NB4 (cell line): ENCODE results near the gene AZIN2.

ENCODE experiments used
- DNase-seq: peaks from one replicate; pipeline ENCODE4 v3.0.0; 2010; ENCODE audit warnings: low read depth
- H3K4me3 ChIP-seq: one replicate; pipeline ENCODE4 v1.5.1; 2011; ENCODE audit warnings: mild to moderate bottlenecking, low read depth, low read length, moderate library complexity
- MAX ChIP-seq: IDR thresholded peaks from 2 replicates; pipeline ENCODE4 v1.6.1; 2011; ENCODE audit warnings: low read depth, low read length
- MYC ChIP-seq: IDR thresholded peaks from 2 replicates; pipeline ENCODE4 v1.6.1; 2011; ENCODE audit warnings: low read depth, low read length
- POLR2A ChIP-seq: IDR thresholded peaks from 2 replicates; pipeline ENCODE4 v1.6.1; 2011; ENCODE audit warnings: mild to moderate bottlenecking; ENCODE audit not compliant: insufficient read length; ENCODE audit errors: extremely low read depth
- TF ChIP-seq, protein P1 (sequence below): IDR thresholded peaks from one replicate; pipeline ENCODE4 v1.5.1; 2012; ENCODE audit warnings: low read depth, low read length

Gene AZIN2

GRCh38 chr1:33167650-33168447, 86.9 kb downstream of the AZIN2 start:
- TF ChIP-seq MAX (no peak), MYC (no peak), POLR2A (no peak)
- TF ChIP-seq, protein P1, sequence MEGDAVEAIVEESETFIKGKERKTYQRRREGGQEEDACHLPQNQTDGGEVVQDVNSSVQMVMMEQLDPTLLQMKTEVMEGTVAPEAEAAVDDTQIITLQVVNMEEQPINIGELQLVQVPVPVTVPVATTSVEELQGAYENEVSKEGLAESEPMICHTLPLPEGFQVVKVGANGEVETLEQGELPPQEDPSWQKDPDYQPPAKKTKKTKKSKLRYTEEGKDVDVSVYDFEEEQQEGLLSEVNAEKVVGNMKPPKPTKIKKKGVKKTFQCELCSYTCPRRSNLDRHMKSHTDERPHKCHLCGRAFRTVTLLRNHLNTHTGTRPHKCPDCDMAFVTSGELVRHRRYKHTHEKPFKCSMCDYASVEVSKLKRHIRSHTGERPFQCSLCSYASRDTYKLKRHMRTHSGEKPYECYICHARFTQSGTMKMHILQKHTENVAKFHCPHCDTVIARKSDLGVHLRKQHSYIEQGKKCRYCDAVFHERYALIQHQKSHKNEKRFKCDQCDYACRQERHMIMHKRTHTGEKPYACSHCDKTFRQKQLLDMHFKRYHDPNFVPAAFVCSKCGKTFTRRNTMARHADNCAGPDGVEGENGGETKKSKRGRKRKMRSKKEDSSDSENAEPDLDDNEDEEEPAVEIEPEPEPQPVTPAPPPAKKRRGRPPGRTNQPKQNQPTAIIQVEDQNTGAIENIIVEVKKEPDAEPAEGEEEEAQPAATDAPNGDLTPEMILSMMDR: no peak
- H3K4me3 ChIP-seq: no peak overlapping the region
- DNase-seq: no peak

- H3K4me3 ChIP-seq: no peak overlapping the region
- DNase-seq: no peak
- TF ChIP-seq, protein P1: peak; percentile 4
- TF ChIP-seq MAX (no peak), MYC (no peak)
Measured at GRCh38 chr1:33168556-33169289, 87.8 kb downstream of the AZIN2 start.

DNA sequence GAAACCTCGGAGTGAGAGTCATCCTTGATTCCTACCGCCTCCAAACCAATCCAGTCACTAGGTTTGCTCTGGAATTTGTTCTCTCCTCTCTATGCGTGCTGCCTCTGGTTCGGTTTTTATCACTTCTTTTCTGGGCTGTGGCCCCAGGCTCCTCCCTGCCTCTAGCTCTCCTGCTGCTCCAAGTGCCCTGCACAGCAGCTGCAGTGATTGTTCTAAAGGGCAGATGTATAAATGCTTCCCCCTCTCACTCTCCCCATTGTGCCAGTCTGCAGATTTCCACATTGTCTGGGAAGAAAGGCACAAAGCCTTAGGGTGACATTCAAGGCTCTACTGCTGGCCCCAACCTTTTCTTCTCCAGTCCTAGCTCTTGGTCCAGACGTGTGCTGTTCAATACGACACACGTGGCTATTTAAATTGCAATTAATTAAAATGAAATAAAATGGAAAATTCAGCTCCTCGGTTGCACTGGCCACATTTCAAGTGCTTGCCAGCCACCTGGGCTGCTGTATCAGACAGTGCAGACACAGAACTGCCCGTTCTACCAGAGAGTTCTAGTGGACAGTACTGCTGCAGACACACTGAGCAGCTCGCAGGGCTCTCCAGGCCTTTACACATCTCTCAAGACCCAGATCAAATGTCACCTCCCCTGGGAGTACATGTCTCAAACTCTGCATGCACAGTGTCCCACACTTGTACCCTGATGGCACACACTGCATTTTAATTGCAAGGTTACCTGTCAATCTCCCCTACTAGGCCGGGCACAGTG, 88.5 kb downstream of the AZIN2 start:
- TF ChIP-seq POLR2A (no peak), MAX (no peak), MYC (no peak)
- TF ChIP-seq, protein P1: no peak
- no peak for DNase-seq
- H3K4me3 ChIP-seq: no peak overlapping the region
